Retina (tissue), 1 donor: ENCODE results near the gene RGS7.
A peak's percentile ranks its signal among the peaks of the same experiment; 100 is the strongest.
"Not testable (repeated sequence)": the region's sequence is repeated elsewhere in the genome, so short reads cannot be mapped to it uniquely, and the experiment has no call there.

Experiments used
- DNase-seq: peaks from one replicate; pipeline ENCODE4 v3.0.0-alpha.2; 2016

RGS7 gene

DNA sequence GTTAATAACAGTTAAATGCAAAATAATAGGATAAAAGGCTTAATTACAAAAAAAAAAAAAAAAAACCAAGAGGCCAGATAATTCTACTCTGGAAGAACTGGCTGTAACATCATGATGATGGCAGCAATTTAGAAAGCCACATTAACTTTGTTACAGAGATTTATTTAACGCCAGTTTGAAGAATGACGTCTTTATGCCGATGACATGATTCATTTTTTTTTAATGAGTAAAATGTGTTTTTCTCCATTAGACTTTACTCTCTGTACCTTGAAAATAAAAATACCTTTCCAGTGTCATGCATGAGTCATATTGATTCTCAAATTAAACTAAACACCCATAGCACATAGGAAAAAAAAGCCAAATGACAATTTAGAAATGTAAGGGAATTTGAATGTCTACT is 226.1 kb downstream of the RGS7 start:
- no peak for DNase-seq

DNA sequence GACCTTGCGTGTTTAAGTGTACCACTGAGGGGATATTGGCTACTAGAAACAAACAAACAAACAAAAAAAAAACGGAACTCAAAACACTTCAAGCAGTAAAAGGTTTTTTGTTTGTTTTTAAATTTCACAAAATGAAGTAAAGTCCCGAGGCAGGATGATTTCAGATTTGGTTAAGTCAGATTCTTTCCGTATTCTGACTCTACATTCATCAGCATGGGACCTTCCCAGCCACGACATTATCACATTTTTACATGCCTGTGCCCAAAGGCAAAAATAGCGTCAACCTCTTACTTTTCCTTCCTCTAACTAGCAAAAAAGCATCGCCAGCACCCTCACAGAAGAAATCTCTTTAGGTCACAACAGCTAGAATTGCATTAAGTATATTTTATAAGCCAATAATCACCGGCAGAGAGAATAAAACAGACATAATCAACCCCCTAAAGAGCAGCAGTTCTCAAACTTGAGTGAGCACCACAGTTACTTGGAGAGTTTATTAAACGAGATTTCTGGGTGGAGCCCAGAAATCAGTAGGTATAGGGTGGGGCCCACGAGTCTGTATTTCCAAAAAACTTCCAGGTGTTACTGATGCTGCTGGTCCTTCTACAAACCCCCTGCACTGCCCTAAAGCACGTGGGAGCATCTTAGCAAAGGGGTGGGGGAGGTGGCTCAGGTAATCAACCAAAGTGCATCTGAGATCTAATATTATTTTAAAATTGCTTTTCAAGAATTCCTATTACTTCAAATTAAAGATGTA is 227.6 kb downstream of the RGS7 start:
- DNase-seq, result no peak

GRCh38 chr1:241125286-241125685 is 231.7 kb downstream of the RGS7 start:
- DNase-seq, result no peak

GRCh38 chr1:241118049-241118448 is 239.0 kb downstream of the RGS7 start:
- DNase-seq, result no peak

DNA sequence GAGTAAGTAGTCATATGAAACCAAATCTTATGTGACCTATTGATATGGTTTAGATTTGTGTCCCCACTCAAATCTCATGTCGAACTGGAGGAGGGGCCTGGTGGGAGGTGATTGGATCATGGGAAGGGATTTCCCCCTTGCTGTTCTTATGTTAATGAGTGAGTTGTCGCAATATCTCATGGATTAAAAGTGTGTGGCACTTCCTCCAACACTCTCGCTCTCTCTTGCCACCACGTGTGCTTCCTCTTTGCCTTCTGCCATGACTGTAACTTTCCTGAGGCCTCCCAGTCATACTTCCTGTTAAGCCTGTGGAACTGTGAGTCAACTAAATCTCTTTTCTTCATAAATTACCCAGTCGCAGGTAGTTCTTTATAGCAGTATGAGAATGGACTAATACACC is 241.2 kb downstream of the RGS7 start:
- no peak for DNase-seq

GRCh38 chr1:241114699-241115233 is 242.2 kb downstream of the RGS7 start:
- no peak for DNase-seq

GRCh38 chr1:241113557-241113956 is 243.4 kb downstream of the RGS7 start:
- no peak for DNase-seq

DNA sequence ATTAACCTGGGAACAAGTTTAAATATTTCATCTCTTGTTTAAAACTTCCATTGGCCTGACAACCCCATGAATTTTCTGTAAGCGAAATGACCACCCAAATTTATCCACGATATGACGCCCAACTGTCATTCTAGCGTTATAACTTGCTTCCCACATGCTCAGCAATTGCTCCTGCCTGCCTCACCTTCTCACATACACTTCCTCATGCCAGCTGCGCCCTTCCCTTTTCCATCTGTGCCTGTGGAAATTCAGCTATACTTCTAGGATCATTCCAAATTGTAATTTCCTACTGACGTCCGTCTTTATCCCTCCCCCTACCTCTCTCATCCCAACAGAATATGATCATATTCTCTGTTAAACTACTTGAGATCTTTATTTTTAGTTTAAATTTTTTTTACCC is 248.0 kb downstream of the RGS7 start:
- DNase-seq, result no peak

- DNase-seq, result no peak
These were observed 251.9 kb downstream of the RGS7 start for GRCh38 chr1:241105147-241105546.

DNA sequence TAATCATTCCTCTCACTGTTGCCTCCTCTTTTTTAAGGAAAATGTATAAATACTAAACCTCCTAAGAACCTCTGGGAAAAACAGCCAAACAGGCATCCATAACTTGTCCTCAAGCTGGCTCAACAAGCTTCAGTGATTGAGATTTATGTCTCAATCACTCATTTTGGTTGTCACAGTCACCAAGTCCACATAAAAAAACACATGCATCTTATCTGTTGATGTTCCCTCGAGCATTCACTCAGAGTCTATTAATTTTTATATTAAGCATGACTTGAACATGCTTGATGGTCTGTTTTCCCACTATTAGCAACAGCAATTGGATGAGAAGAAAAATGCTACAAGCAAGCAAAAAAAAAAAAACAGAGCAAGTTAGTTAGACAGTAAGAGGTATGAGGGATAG is 254.3 kb downstream of the RGS7 start:
- DNase-seq, result no peak

DNA sequence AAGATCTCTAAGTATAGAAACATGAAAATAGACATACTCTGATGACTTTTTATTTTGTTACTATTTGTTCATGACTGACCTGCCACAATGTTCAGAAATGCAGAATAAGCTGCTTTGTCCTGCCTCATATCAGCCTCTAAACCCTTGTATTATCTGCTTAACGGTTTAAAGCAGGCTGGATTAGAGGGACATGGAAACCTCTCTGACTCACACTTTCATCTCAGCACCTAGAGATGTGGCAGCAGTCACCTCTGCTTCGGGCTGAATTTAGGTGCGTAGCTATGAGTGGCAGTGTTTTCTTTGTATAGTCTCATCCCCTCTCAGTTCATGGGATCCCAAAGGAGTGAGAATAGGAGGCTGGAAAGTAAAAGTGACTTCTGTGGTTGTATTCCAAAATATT is 255.4 kb downstream of the RGS7 start:
- DNase-seq, result no peak

- DNase-seq, result no peak
These were observed 259.5 kb downstream of the RGS7 start for GRCh38 chr1:241097479-241097878.

DNA sequence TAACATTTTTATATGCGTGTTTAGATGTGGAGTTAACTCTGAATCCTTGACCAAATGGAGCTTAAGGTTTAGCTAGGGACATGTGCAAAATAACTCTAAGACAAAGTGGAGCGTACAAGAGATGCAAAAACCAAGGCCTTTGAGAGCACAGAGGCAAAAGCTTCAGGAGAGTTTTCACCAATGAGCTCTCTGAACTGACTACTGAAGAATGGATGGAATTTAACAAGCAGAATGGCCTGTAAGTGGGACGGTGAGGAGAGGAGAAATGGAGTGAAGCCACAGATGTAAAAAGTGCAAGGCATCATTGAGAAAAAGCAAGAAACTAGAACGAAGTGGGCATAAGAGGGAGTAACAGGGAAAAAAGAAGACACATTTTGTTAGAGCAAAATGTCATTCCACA is 260.0 kb downstream of the RGS7 start:
- DNase-seq, result no peak

DNA sequence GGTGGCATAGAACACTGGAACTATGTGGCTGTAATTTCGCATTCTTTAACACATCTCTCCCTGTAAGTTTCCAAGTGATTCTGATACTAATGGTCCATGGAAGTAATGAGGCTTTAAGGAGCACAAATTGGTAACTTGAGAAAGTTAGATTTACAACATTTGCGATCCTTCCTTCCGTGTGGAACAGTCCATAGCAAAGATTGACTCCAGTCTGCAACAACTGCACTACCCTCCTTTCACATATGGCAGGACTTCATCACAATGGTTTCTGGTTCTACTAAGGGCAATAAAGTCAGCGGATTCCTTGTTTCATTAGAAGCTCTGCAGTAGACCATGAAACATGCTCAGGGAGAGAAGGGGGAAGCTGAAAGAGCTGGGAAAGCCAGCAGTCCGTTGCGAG is 261.2 kb downstream of the RGS7 start:
- DNase-seq, result no peak

GRCh38 chr1:241090798-241091197 is 266.2 kb downstream of the RGS7 start:
- DNase-seq, result no peak

DNA sequence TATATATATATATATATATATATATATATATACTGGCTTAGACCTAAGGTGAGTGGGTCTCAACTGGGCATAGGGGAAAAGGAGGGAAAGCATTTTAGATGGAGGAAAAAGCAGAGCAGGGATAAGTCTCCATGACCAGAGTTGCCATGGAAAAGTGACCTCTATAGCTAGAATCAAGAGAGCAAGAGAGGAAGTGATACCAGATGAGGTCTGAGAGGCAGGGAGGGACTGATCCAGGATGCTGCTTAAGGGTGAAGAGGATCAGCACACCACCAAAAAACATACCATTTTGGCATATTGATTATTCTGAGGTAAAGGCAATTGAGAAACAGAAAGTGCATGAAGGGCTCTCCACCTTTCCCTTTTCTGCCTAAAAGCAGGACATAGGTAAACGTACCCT is 267.9 kb downstream of the RGS7 start:
- DNase-seq, result not testable (repeated sequence)

DNA sequence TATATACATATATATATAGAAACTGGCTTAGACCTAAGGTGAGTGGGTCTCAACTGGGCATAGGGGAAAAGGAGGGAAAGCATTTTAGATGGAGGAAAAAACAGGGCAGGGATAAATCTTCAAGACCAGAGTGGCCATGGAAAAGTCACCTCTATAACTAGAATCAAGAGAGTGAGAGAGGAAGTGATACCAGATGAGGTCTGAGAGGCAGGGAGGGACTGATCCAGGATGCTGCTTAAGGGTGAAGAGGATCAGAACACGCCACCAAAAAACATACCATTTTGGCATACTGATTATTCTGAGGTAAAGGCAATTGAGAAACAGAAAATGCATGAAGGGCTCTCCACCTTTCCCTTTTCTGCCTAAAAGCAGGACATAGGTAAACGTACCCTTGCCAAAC is 268.9 kb downstream of the RGS7 start:
- DNase-seq, result not testable (repeated sequence)

DNA sequence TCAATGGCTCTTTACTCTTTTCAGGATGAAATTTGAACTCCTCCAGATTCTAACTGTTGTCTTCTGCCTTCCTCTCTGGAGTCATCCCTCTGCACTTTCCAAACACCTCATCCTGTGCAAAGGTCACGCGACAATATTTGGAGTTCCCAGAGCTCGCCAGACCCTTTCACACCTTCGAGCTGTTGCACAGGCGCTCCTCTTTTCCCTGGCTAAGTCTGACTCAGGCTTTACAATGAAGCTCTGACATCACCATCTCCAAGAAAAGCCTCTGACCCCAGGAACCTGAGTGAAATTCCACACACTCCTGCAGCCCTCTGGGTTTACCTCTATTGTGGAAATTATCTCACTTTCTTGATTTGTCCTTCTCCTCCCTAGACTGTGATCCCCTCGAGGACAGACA is 270.3 kb downstream of the RGS7 start:
- DNase-seq, result no peak

DNA sequence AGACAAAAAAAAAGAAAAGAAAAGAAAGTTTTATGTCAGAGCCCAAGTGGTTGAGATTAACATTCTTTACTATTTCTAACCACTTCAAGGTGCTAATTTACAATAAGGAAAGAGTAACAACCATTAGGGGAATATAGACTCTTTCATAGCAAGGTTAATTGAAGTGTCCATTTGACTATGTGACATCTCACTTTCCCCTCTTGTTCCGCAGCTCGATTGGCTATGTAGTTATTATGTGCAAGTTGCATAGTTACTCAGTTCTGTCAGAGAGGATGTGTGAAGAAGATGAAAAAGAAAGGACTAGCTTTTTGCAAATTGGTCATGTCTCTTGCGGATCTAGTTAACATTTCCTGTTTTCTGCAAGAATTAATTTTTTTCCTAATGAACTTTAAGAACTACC is 273.7 kb downstream of the RGS7 start:
- no peak for DNase-seq

- DNase-seq, result no peak
These were observed 275.5 kb downstream of the RGS7 start for GRCh38 chr1:241081473-241081872.

DNA sequence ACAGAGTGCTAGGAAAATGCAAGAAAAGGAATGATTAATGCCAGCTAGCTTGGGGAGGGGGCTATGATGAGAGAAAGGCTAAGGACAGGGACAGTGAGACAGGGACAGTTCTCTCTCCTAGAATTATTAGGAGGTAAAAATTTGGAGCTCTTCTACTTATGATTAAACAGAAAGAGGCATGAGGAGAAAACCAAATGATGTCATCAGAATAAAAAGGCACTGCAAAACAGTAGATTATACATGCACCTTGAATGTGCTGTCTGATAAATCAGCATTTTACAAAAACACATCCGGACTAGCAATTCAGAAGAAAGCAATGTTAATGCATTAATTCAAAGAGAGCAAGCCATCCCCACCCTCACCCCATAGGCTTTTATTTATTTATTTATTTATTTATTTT is 277.5 kb downstream of the RGS7 start:
- DNase-seq, result no peak

DNA sequence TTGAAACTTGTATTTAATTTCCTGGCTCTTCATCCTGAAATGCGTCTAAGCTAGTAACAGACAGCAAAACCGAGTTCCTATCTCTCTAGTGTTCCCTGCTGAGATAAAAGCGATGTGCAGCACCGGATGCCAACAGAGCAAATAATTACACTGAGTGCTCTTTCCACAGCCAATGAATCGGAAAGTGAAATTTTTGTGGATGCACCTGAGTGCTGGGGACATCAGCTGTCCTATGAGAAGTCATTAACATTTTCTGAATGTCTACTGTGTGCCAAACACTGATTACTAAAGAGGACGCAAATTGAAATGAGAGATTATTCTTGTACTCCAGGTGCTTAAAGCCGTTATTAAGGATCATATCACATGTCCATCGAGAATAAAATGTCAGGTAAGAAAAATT is 278.0 kb downstream of the RGS7 start:
- DNase-seq, result peak; percentile 50

- DNase-seq, result peak; percentile 54
These were observed 279.4 kb downstream of the RGS7 start for GRCh38 chr1:241077386-241078147.

GRCh38 chr1:241074507-241074906 is 282.5 kb downstream of the RGS7 start:
- DNase-seq, result no peak
